ENCODE results near the gene C2orf74.

GRCh38 chr2:61172671-61173070 is 10.7 kb downstream of the C2orf74 start:
- TF ChIP-seq POLR2A (IDR thresholded peaks at IDR 0.05) (no peak), CTCF (IDR thresholded peaks at IDR 0.05) (no peak)

All from Peyer's patch (tissue), 4 donors.